ENCODE data around the gene SRSF3. TPM values are rescaled to one million over a fixed set of nuclear protein-coding genes. Genes with fewer than 3 reads are reported as not detected.

SRSF3 gene
- polyA plus RNA-seq, 1 donor from 2014 or later, result 393 TPM

GRCh38 chr6:36625158-36625919, 31.2 kb downstream of the SRSF3 start:
- Histone ChIP-seq H3K4me2 (ENCODE audit: low read length) (no peak overlapping the region), H3F3A (ENCODE audit: insufficient read depth, low read length, poor library complexity, severe bottlenecking) (no peaks in the 10 kb centered on the region), H3K4me3 (ENCODE audit: low read length) (no peak overlapping the region), H3K9ac (ENCODE audit: low read length) (no peak overlapping the region), H3K9me3 (ENCODE audit: low read length) (no peaks in the 10 kb centered on the region), H3K27ac (ENCODE audit: low read length) (no peak overlapping the region), H3K79me2 (replicated peaks; ENCODE audit: insufficient read depth, low read length) (no peaks in the 10 kb centered on the region), H4K20me1 (ENCODE audit: insufficient read depth) (no peaks in the 10 kb centered on the region), H3K9me2 (ENCODE audit: insufficient read depth, low read length) (no peaks in the 10 kb centered on the region), H3K27me3 (ENCODE audit: insufficient read depth, low read depth, low read length) (no peaks in the 10 kb centered on the region), H3K36me3 (ENCODE audit: insufficient read depth, low read length) (no peaks in the 10 kb centered on the region), H2AFZ (ENCODE audit: low read depth, low read length) (no peak overlapping the region)
- TF ChIP-seq TAF1 (IDR thresholded peaks at IDR 0.05; ENCODE audit: low read depth), result no peak
- TF ChIP-seq RAD21 (conservative IDR thresholded peaks at IDR 0.05), result no peak
- no peak for TF ChIP-seq CTCF (IDR thresholded peaks at IDR 0.05; ENCODE audit: poor library complexity, severe bottlenecking)
- no peak for TF ChIP-seq MXI1 (conservative IDR thresholded peaks at IDR 0.05; ENCODE audit: poor library complexity, severe bottlenecking)
- no peak for TF ChIP-seq EP300 (conservative IDR thresholded peaks at IDR 0.05; ENCODE audit: poor library complexity, severe bottlenecking)
- no peak for TF ChIP-seq SMC3 (conservative IDR thresholded peaks at IDR 0.05; ENCODE audit: poor library complexity)
- no peak for TF ChIP-seq EZH2 (IDR thresholded peaks at IDR 0.05; ENCODE audit: borderline replicate concordance, insufficient read depth, low read length, poor library complexity, severe bottlenecking)
- no peak for TF ChIP-seq POLR2AphosphoS5 (IDR thresholded peaks at IDR 0.05)
- TF ChIP-seq REST (IDR thresholded peaks at IDR 0.05; ENCODE audit: borderline replicate concordance), result no peak

- Histone ChIP-seq H3K27ac (ENCODE audit: low read length) (no peak overlapping the region), H3K9me3 (ENCODE audit: low read length) (no peaks in the 10 kb centered on the region), H3K4me3 (ENCODE audit: low read length) (no peak overlapping the region), H3K79me2 (replicated peaks; ENCODE audit: insufficient read depth, low read length) (no peaks in the 10 kb centered on the region), H3K9ac (ENCODE audit: low read length) (no peak overlapping the region), H4K20me1 (ENCODE audit: insufficient read depth) (no peaks in the 10 kb centered on the region), H3K36me3 (ENCODE audit: insufficient read depth, low read length) (no peaks in the 10 kb centered on the region), H3K27me3 (ENCODE audit: insufficient read depth, low read depth, low read length) (no peaks in the 10 kb centered on the region), H3F3A (ENCODE audit: insufficient read depth, low read length, poor library complexity, severe bottlenecking) (no peaks in the 10 kb centered on the region), H3K9me2 (ENCODE audit: insufficient read depth, low read length) (no peaks in the 10 kb centered on the region), H3K4me2 (ENCODE audit: low read length) (no peak overlapping the region), H2AFZ (ENCODE audit: low read depth, low read length) (no peak overlapping the region)
- TF ChIP-seq EZH2 (IDR thresholded peaks at IDR 0.05; ENCODE audit: borderline replicate concordance, insufficient read depth, low read length, poor library complexity, severe bottlenecking) (no peak), REST (IDR thresholded peaks at IDR 0.05; ENCODE audit: borderline replicate concordance) (no peak), POLR2AphosphoS5 (IDR thresholded peaks at IDR 0.05) (no peak), TAF1 (IDR thresholded peaks at IDR 0.05; ENCODE audit: low read depth) (no peak), MXI1 (conservative IDR thresholded peaks at IDR 0.05; ENCODE audit: poor library complexity, severe bottlenecking) (no peak), SMC3 (conservative IDR thresholded peaks at IDR 0.05; ENCODE audit: poor library complexity) (no peak), CTCF (IDR thresholded peaks at IDR 0.05; ENCODE audit: poor library complexity, severe bottlenecking) (no peak), EP300 (conservative IDR thresholded peaks at IDR 0.05; ENCODE audit: poor library complexity, severe bottlenecking) (no peak), RAD21 (conservative IDR thresholded peaks at IDR 0.05) (no peak)
Observed at GRCh38 chr6:36626636-36627035, 32.5 kb downstream of the SRSF3 start.
